Measurements from ENCODE around the gene FCHO2. TPM values are rescaled to one million over a fixed set of nuclear protein-coding genes. Genes with fewer than 3 reads are reported as not detected.

FCHO2 gene
- total and polyA plus RNA-seq, 2 of the 8 experiments (the other 6 are each of a cell fraction or from before 2014, with no cell fraction given) = 4.3 to 15.7 TPM

DNA sequence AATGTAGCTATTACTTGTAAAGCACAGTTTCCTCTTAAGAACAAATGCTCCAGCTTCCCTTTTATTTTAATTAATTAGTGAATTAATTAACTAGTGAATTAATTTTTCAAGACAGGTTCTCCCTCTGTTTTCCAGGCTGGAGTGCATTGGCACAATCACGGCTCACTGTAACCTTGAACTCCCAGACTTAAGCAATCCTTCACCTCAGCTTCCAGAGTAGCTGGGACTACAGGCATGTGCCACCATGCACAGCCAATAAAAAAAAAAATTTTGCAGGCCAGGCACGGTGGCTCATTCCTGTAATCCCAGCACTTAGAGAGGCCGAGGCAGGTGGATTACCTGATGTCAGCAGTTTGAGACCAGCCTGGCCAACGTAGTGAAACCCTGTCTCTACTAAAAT is 44.1 kb downstream of the FCHO2 start (continued):
- TF ChIP-seq CHD2 (IDR thresholded peaks at IDR 0.05; ENCODE audit: low read length) (no peak), CHD1 (IDR thresholded peaks at IDR 0.05; ENCODE audit: low read depth, low read length) (no peak), POLR2AphosphoS5 (IDR thresholded peaks at IDR 0.05; ENCODE audit: low read depth, low read length) (no peak), RAD21 (IDR thresholded peaks at IDR 0.05 in 1 of 2, conservative IDR thresholded peaks at IDR 0.05 in 1 of 2; ENCODE audit: low read depth in 2 of 2, low read length in 2 of 2) (no peak), BCL11A (IDR thresholded peaks at IDR 0.05; ENCODE audit: low read depth in 2 of 2, low read length in 2 of 2) (no peak)
